Suprapubic skin (tissue), 4 donors: ENCODE measurements around the gene EMX1.

Experiments
- CTCF ChIP-seq, 2 donors: fragments of 200-600 bp in 1 of 2; fragments of 450-650 bp in 1 of 2; sonication (generic) in 1 of 2; IDR thresholded peaks; one replicate each; pipeline ENCODE4 v1.5.1; 2016 to 2019; ENCODE audit warnings: antibody characterized with exemption in 2 of 2, mild to moderate bottlenecking in 1 of 2, moderate library complexity in 1 of 2
- EP300 ChIP-seq: sonication (generic); formaldehyde crosslinking; IDR thresholded peaks from one replicate; pipeline ENCODE4 v1.6.1; 2017; ENCODE audit warnings: antibody characterized with exemption
- POLR2A ChIP-seq, 2 donors: fragments of 450-650 bp; IDR thresholded peaks; one replicate each; pipeline ENCODE4 v1.6.1; 2017; ENCODE audit warnings: antibody characterized with exemption in 2 of 2, mild to moderate bottlenecking in 2 of 2, moderate library complexity in 2 of 2
- POLR2AphosphoS5 ChIP-seq, 3 donors: sonication (generic); formaldehyde crosslinking; IDR thresholded peaks; one replicate each; pipeline ENCODE4 v1.6.1; 2017; ENCODE audit warnings: antibody characterized with exemption in 3 of 3

GRCh38 chr2:72942881-72943418 lies 25.6 kb downstream of the EMX1 start:
- no peak for TF ChIP-seq EP300
- TF ChIP-seq POLR2A (IDR thresholded peaks at IDR 0.05), result no peak
- TF ChIP-seq CTCF (IDR thresholded peaks at IDR 0.05), result no peak
- no peak for TF ChIP-seq POLR2AphosphoS5 (IDR thresholded peaks at IDR 0.05)
